GM18508 (cell line): ENCODE results near the gene GSDMA.

ENCODE experiments used
- ATAC-seq: cut with Tn5 transposase; IDR thresholded peaks from one replicate; pipeline ENCODE4 v1.9.1; 2021; ENCODE audit warnings: moderate number of reproducible peaks; ENCODE audit not compliant: insufficient read depth, unreplicated experiment

GSDMA gene

GRCh38 chr17:39954876-39955275, 7.9 kb upstream of the GSDMA start:
- no peak for ATAC-seq

GRCh38 chr17:39955726-39956225, 7.0 kb upstream of the GSDMA start:
- ATAC-seq: no peak

GRCh38 chr17:39960524-39961041, 2.2 kb upstream of the GSDMA start:
- ATAC-seq: no peak

GRCh38 chr17:39963829-39964228, 1.0 kb downstream of the GSDMA start:
- ATAC-seq: no peak

- no peak for ATAC-seq
Observed at GRCh38 chr17:39965017-39965699, 2.4 kb downstream of the GSDMA start.

GRCh38 chr17:39966771-39967170, 4.0 kb downstream of the GSDMA start:
- no peak for ATAC-seq

- ATAC-seq: no peak
Observed at GRCh38 chr17:39968761-39969160, 6.0 kb downstream of the GSDMA start.

GRCh38 chr17:39969375-39969774, 6.6 kb downstream of the GSDMA start:
- no peak for ATAC-seq

- no peak for ATAC-seq
Observed at GRCh38 chr17:39970157-39970692, 7.4 kb downstream of the GSDMA start.

- ATAC-seq: no peak
Observed at GRCh38 chr17:39971076-39971603, 8.3 kb downstream of the GSDMA start.

- ATAC-seq: no peak
Observed at GRCh38 chr17:39972271-39972670, 9.5 kb downstream of the GSDMA start.

GRCh38 chr17:39973496-39973895, 10.7 kb downstream of the GSDMA start:
- ATAC-seq: no peak

GRCh38 chr17:39974433-39974832, 11.6 kb downstream of the GSDMA start:
- no peak for ATAC-seq

GRCh38 chr17:39975801-39976200, 13.0 kb downstream of the GSDMA start:
- ATAC-seq: no peak

- no peak for ATAC-seq
Observed at GRCh38 chr17:39979016-39979670, 16.3 kb downstream of the GSDMA start.

GRCh38 chr17:39979893-39980350, 17.1 kb downstream of the GSDMA start:
- peak; percentile 10 for ATAC-seq

GRCh38 chr17:39980351-39981206, 17.8 kb downstream of the GSDMA start, which contains the start of gene PSMD3:
Gene PSMD3, plus strand, starts transcription at chr17:39980807. Its CDS starts 164 bp downstream, at chr17:39980971.
- ATAC-seq: peak; percentile 87

- ATAC-seq: no peak
Observed at GRCh38 chr17:39981207-39981741, 18.5 kb downstream of the GSDMA start.

- ATAC-seq: no peak
Observed at GRCh38 chr17:39981766-39982375, 19.1 kb downstream of the GSDMA start.
